Spleen (tissue), 7 donors: Measurements from ENCODE around the gene DRC3.

Source experiments
- CTCF ChIP-seq, 11 experiments: fragments of 200-600 bp in 7 of 11; fragments of 450-650 bp in 4 of 11; sonication (generic) in 4 of 11; IDR thresholded peaks in 8 of 11; conservative IDR thresholded peaks in 3 of 11; 1 replicate in 7 of 11; 2 replicates in 4 of 11; pipeline versions ENCODE4 v1.4.0 to v1.8.0; 2016 to 2021; ENCODE audit warnings: antibody characterized with exemption in 11 of 11, inconsistent platforms in 4 of 11, mild to moderate bottlenecking in 1 of 11
- POLR2AphosphoS5 ChIP-seq, 3 donors: sonication (generic); formaldehyde crosslinking; IDR thresholded peaks; one replicate each; pipeline ENCODE4 v1.5.1; 2017; ENCODE audit warnings: antibody characterized with exemption in 3 of 3
- donor health status: DM: no; HTN: no; CAD: no; lungs with moderate emphysema.
- donor health status: DM: no; HTN: no; CAD: no.
- donor health status: DM: no; HTN: no; CAD: no.

- TF ChIP-seq CTCF (IDR thresholded peaks at IDR 0.05 in 8 of 11, conservative IDR thresholded peaks at IDR 0.05 in 3 of 11) (no peak), POLR2AphosphoS5 (IDR thresholded peaks at IDR 0.05) (no peak)
These were observed 64.8 kb downstream of the DRC3 start for GRCh38 chr17:18037486-18037885.
